Cardiac muscle cell (in vitro differentiated cells and primary cell): ENCODE measurements around the gene C1orf122. TPM values are rescaled to one million over a fixed set of nuclear protein-coding genes. Genes with fewer than 3 reads are reported as not detected.

ENCODE experiments used
- DNase-seq, 2 donors: peaks; one replicate each; pipeline versions ENCODE4 v3.0.0 to v3.0.0-alpha.2; 2010 to 2017; ENCODE audit warnings: low read depth in 1 of 2, low spot score in 1 of 2
- H3K27ac ChIP-seq: fragments of 200-600 bp; sonication (generic); 2 replicates; pipeline ENCODE4 v1.5.1; 2016
- H3K27me3 ChIP-seq: fragments of 200-600 bp; sonication (generic); 2 replicates; pipeline ENCODE4 v1.6.0; 2016; ENCODE audit warnings: control low read depth
- H3K36me3 ChIP-seq: fragments of 200-600 bp; sonication (generic); 2 replicates; pipeline ENCODE4 v1.5.1; 2016; ENCODE audit warnings: control low read depth
- H3K4me1 ChIP-seq: fragments of 200-600 bp; sonication (generic); 2 replicates; pipeline ENCODE4 v1.8.1; 2017; ENCODE audit warnings: low read depth, mild to moderate bottlenecking, mixed run types
- H3K4me3 ChIP-seq: fragments of 200-600 bp; sonication (generic); 2 replicates; pipeline ENCODE4 v1.5.1; 2016; ENCODE audit warnings: mild to moderate bottlenecking
- H3K9me3 ChIP-seq: fragments of 200-600 bp; sonication (generic); 2 replicates; pipeline ENCODE4 v1.5.1; 2017; ENCODE audit warnings: low read depth, mild to moderate bottlenecking, control low read depth
- CTCF ChIP-seq: IDR thresholded peaks from 2 replicates; pipeline ENCODE4 v1.5.1; 2012; ENCODE audit warnings: low read depth, mild to moderate bottlenecking, low read length
- polyA plus RNA-seq: library from polyadenylated mRNA; unstranded; fragments of >200 nt; fragmentation: Nextera tagmentation; extraction: Ambion mirVana; gene quantifications from 2 replicates; pipeline ENCODE4 v1.2.1, GENCODE V29; 2016
- total RNA-seq: library from RNA; depleted of rRNA; stranded (reverse); fragments of >200 nt; gene quantifications from 2 replicates; pipeline ENCODE4 v1.2.3, GENCODE V29; 2016

Gene C1orf122
- total RNA-seq = 104 and 130 TPM in 2 replicates
- polyA plus RNA-seq = 105 and 174 TPM in 2 replicates

DNA sequence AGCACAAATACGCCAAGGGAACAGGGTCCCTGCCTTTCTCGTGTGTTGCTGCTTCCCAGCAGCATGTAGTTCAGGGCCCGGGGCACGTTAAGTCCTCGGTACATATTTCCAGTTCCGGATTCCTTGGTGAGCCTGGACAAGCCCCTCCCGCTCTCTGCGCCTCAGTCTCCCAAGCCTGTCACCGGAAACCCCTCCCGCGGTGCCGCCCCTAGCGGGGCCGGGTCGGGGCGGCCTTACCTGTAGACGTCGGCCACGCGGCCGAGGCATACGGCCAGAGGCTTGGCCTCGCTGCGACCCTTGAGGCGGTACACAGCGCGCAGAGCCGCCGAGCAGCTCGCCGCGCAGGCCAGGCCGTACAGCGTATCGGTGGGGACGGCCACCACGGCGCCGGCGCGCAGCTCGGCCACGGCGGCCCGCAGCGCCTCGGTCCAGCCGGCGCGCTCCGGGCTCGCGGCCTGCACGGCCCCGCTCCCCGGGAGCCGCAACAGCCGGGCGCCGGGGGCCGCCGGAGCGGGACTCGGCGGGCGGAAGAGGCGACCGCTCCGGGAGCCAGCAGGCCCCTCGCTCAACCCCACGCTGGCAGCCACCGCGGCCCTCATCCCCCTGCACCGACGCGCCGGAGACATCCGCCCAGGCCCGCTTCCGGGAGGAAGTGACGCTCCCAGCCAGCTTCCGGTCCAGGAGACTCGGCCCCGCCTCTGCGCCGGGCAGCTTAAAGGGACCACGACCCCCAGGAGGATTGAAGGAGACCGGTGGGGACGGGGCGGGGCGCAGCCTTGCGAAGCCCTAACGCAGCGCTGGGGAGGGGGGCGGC lies at the start of gene C1orf122, which contains the start of gene YRDC:
Gene C1orf122, plus strand, starts transcription at position 236 of the 814 bp plus-strand sequence. CDS start 615 bp downstream, outside the sequence.
Gene YRDC, minus strand, starts transcription at position 654 of the 814 bp plus-strand sequence. Its CDS starts 28 bp downstream, at position 626.
- no peak for TF ChIP-seq CTCF
- peak within 1 kb of the TSS; percentile 56 for H3K4me3 ChIP-seq
- no peaks in the 10 kb centered on the region for H3K9me3 ChIP-seq
- H3K27me3 ChIP-seq = no peaks in the 10 kb centered on the region
- peak; percentile 95 to 97 for DNase-seq
- H3K4me1 ChIP-seq = peaks cover 5% of the 10 kb centered on the region
- H3K27ac ChIP-seq = peak within 1 kb of the TSS; percentile 90
- peaks cover 26% of the 10 kb centered on the region for H3K36me3 ChIP-seq

DNA sequence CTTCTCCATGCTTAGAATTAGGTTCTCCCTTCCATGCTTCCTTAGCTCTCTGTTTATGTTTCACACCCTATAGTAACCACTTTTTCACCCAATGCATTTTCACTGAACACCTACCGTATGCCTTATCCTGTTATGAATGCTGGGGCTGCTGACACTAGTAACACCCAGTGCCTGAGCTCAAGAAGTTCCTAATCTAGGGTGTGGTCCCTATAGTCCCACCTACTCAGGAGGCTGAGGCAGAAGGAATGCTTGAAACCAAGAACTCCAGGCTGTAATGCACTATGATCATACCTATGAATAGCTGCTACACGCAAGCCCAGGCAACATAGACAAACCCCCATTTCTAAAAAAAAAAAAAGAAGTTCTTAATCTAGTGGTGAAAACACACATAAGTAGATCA lies 48.1 kb upstream of the C1orf122 start:
- Histone ChIP-seq H3K27ac (no peak overlapping the region), H3K4me3 (no peak overlapping the region), H3K27me3 (peaks cover 100% of the 10 kb centered on the region), H3K4me1 (no peaks in the 10 kb centered on the region), H3K36me3 (no peaks in the 10 kb centered on the region), H3K9me3 (no peaks in the 10 kb centered on the region)
- TF ChIP-seq CTCF = no peak
- DNase-seq = no peak

GRCh38 chr1:37761416-37762095 lies 46.0 kb upstream of the C1orf122 start:
- Histone ChIP-seq H3K4me1 (no peaks in the 10 kb centered on the region), H3K27ac (no peak overlapping the region), H3K4me3 (no peak overlapping the region), H3K9me3 (no peaks in the 10 kb centered on the region), H3K36me3 (no peaks in the 10 kb centered on the region), H3K27me3 (peaks cover 100% of the 10 kb centered on the region)
- TF ChIP-seq CTCF = no peak
- DNase-seq = no peak

DNA sequence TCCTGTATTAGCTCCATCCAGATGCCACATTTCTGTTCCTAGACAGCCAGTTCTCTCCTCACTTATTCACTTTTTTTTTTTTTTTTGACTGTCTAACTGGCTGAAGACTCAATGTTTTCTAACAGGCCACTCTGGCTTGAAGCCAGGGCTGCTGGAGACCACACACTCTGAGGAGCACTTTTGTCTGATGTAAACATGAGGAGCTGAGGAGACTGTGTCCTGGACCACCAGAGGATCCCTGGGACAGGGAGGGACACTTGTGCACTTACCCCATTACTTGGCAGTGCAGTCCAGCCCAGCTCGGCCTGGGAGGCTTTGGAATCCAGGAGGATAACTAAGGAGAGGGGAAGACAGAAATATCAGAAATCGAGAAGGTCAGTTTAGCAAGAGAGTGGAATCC lies 45.1 kb upstream of the C1orf122 start:
- no peaks in the 10 kb centered on the region for H3K36me3 ChIP-seq
- no peak overlapping the region for H3K27ac ChIP-seq
- H3K4me1 ChIP-seq = no peaks in the 10 kb centered on the region
- peaks cover 100% of the 10 kb centered on the region for H3K27me3 ChIP-seq
- H3K9me3 ChIP-seq = no peaks in the 10 kb centered on the region
- no peak for DNase-seq
- H3K4me3 ChIP-seq = no peak overlapping the region
- no peak for TF ChIP-seq CTCF

GRCh38 chr1:37763791-37764413 lies 43.7 kb upstream of the C1orf122 start:
- H3K4me3 ChIP-seq = no peak overlapping the region
- no peaks in the 10 kb centered on the region for H3K36me3 ChIP-seq
- peaks cover 100% of the 10 kb centered on the region for H3K27me3 ChIP-seq
- no peak for DNase-seq
- no peak overlapping the region for H3K27ac ChIP-seq
- TF ChIP-seq CTCF = no peak
- no peaks in the 10 kb centered on the region for H3K4me1 ChIP-seq
- no peaks in the 10 kb centered on the region for H3K9me3 ChIP-seq
